ENCODE data around the gene AKR1D1. TPM values are rescaled to one million over a fixed set of nuclear protein-coding genes. Genes with fewer than 3 reads are reported as not detected.

Gene AKR1D1
- total and polyA plus RNA-seq, 10 of the 15 experiments (the other 5 are each of a cell fraction or from before 2014, with no cell fraction given): 0.09 to 0.34 TPM; not detected in 8

- TF ChIP-seq TAF1 (IDR thresholded peaks at IDR 0.05; ENCODE audit: borderline replicate concordance, low read depth, low read length): no peak
- TF ChIP-seq TARDBP (IDR thresholded peaks at IDR 0.05; ENCODE audit: borderline replicate concordance): no peak
- TF ChIP-seq EZH2 (IDR thresholded peaks at IDR 0.05; ENCODE audit: borderline replicate concordance, control insufficient read depth, low read depth, low read length): no peak
- no peak for TF ChIP-seq NBN (IDR thresholded peaks at IDR 0.05)
- no peak for TF ChIP-seq KAT2A (conservative IDR thresholded peaks at IDR 0.05; ENCODE audit: control insufficient read depth, low read depth, low read length)
- no peak for TF ChIP-seq STAT3 (IDR thresholded peaks at IDR 0.05; ENCODE audit: low read depth, low read length)
These were observed 87.5 kb downstream of the AKR1D1 start (continued) for GRCh38 chr7:138163800-138164199.

- Histone ChIP-seq H3K9me3 (replicated peaks; ENCODE audit: control insufficient read depth, insufficient read depth, low read length) (peaks cover 11% of the 10 kb centered on the region), H3K4me3 (no peak overlapping the region), H3K4me1 (ENCODE audit: control insufficient read depth, insufficient read depth, low read length) (peaks cover 5% of the 10 kb centered on the region), H3K27me3 (replicated peaks in 1 of 2; ENCODE audit: control insufficient read depth in 2 of 2, insufficient read depth in 2 of 2, low read length in 1 of 2) (no peaks in the 10 kb centered on the region), H4K20me1 (ENCODE audit: control insufficient read depth, insufficient read depth) (no peaks in the 10 kb centered on the region), H3K9ac (ENCODE audit: control insufficient read depth, insufficient read depth, low read length) (no peak overlapping the region), H2AFZ (ENCODE audit: control insufficient read depth, low read depth, low read length) (no peak overlapping the region), H3K4me2 (ENCODE audit: control insufficient read depth, insufficient read depth) (no peak overlapping the region), H3K36me3 (ENCODE audit: control insufficient read depth in 2 of 2, insufficient read depth in 2 of 2, low read length in 1 of 2) (no peaks in the 10 kb centered on the region), H3K79me2 (ENCODE audit: control insufficient read depth, insufficient read depth, low read length) (no peaks in the 10 kb centered on the region), H3K27ac (ENCODE audit: control insufficient read depth, insufficient read depth) (no peak overlapping the region)
- POLR2A ChIA-PET: no interaction called here
- RAD21 ChIA-PET (ENCODE audit: unreplicated experiment): interaction anchor here (1.0 kb wide), 1 partner anchor 261 kb away, joined by 4 read pairs; no protein-coding TSS in a partner anchor
- FAIRE-seq (no peak), DNase-seq (ENCODE audit: low read depth, low spot score) (no peak), ATAC-seq (no peak)
- CTCF ChIA-PET: interaction anchor here (0.5 to 0.7 kb wide), 2 partner anchors 722 to 949 kb away, joined by 3 read pairs; no protein-coding TSS in a partner anchor
- BruUV-seq (replicated peaks): no TSS peak
- in situ Hi-C loops (cut with MboI) (loop anchor here (5.0 kb wide), 1 partner anchor 572 kb away; no protein-coding TSS in a partner anchor), intact Hi-C loops (cut with micrococcal nuclease; ENCODE audit: unreplicated experiment) (loop anchor here (5.0 to 10.0 kb wide), 3 partner anchors 263 to 380 kb away; no protein-coding TSS in a partner anchor)
- 77% methylated on average over 3 of the region's 3 CpGs for whole genome bisulfite sequencing (ENCODE audit: insufficient coverage, insufficient replicate concordance, low lambda C conversion rate, missing lambda C conversion rate)
- TF ChIP-seq CBX5 (IDR thresholded peaks at IDR 0.05; ENCODE audit: low read depth) (peak; percentile 97), BCLAF1 (IDR thresholded peaks at IDR 0.05) (no peak)
- SMC1A ChIA-PET (ENCODE audit: uncharacterized antibody, unreplicated experiment): interaction anchor here (1.7 kb wide), 1 partner anchor 574 kb away, joined by 5 read pairs; no protein-coding TSS in a partner anchor
These were observed 88.5 kb downstream of the AKR1D1 start for GRCh38 chr7:138164804-138165203.

Measured in GM12878 (cell line).